ENCODE results near the gene VANGL1.

VANGL1 gene

DNA sequence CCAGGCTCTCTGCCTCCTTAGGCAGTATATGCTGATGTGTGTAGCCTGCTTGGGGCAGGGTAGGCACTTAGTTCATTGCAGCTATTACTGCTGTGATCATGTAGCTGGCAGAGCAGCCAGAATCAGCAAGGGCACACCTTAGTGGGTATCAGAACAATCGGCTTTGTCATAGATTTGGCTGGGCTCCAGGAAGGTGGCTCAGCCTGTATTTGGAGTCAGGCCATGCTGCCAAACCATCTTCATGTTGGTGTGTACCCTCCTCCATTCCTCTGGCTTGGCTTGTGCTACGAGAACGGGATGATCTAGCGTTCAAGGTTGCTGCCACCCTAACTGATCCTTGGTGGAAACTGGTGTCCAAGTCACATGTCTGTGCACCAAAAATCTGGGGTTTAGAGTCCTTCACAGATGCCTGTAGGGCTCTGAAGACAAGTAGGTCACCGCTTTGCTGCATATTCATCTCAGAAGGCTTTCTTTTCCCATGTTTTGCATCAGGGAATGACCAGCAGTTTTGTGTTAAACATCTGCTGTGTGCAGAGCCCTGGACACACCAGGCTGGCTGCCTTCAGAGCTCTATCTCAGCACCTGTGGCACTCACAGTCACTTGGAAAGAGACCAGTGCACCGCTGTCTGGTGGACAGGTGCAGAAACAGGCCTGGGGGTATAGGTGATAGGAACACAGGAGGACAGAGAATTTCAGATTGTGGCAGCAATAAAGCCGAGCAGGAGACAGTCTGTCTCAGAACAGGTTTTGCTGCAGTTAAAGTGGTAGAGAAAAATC is 23.7 kb downstream of the VANGL1 start:
- TF ChIP-seq, protein P1, sequence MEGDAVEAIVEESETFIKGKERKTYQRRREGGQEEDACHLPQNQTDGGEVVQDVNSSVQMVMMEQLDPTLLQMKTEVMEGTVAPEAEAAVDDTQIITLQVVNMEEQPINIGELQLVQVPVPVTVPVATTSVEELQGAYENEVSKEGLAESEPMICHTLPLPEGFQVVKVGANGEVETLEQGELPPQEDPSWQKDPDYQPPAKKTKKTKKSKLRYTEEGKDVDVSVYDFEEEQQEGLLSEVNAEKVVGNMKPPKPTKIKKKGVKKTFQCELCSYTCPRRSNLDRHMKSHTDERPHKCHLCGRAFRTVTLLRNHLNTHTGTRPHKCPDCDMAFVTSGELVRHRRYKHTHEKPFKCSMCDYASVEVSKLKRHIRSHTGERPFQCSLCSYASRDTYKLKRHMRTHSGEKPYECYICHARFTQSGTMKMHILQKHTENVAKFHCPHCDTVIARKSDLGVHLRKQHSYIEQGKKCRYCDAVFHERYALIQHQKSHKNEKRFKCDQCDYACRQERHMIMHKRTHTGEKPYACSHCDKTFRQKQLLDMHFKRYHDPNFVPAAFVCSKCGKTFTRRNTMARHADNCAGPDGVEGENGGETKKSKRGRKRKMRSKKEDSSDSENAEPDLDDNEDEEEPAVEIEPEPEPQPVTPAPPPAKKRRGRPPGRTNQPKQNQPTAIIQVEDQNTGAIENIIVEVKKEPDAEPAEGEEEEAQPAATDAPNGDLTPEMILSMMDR (IDR thresholded peaks at IDR 0.05), result no peak

DNA sequence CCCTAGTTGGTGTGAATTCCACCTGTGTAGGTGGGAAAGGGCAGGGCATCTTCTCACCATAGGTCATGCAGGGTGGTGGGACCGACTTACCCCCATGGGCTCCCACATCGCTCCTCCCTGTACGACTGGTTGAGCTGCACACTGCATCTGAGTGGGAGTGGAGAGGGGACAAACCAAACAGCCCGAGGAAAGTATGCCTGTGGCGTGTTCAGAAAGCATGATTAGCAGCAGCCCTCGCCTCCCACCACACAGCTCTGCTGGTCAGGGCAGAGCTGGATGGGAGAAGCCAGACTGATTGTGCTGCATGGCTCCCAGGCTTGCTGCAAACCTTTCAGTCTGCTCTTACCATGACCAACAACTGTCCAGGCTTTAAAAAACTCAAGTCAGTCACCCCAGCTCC is 24.4 kb downstream of the VANGL1 start:
- TF ChIP-seq, protein P1 (IDR thresholded peaks at IDR 0.05), result no peak

DNA sequence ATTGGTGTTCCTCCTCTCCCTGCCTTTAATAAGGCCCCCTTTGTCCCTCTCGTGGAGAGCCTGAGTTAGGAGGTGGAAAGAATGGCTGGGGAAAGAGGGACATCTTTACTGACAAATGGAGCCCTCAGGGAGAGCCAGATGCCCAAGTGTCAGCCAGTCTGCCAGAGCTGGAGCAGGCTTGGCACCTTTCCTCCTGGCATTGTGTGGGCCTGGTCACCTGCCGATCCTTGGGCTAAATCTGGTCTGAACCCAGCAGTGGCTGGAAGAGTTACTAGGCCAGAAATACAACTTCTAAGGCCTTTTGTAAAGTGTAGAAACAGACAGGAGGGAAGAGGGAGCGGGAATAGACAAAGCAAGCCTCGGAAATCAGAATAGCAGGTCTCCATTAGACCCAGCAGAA is 24.9 kb downstream of the VANGL1 start:
- TF ChIP-seq, protein P1 (IDR thresholded peaks at IDR 0.05), result no peak

DNA sequence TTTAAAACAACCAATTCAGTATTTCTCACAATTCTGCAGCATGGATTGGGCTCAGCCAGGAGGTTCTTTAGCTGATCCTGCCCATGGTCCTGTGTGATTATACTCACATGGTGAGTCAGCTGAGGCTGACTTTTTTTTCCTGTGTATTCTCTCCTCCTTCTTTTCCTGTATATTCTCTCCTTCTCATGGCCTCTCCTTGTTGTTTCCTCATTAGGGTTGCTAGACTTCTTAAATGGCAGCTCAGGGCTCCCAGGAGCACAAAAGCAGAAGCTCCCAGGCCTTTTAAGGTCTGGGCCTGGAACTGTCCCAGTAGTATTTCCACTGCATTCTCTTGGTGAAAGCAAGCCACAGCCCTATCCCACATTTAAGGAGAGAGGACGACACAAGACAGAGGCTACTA is 26.8 kb downstream of the VANGL1 start:
- TF ChIP-seq, protein P1 (IDR thresholded peaks at IDR 0.05), result no peak

DNA sequence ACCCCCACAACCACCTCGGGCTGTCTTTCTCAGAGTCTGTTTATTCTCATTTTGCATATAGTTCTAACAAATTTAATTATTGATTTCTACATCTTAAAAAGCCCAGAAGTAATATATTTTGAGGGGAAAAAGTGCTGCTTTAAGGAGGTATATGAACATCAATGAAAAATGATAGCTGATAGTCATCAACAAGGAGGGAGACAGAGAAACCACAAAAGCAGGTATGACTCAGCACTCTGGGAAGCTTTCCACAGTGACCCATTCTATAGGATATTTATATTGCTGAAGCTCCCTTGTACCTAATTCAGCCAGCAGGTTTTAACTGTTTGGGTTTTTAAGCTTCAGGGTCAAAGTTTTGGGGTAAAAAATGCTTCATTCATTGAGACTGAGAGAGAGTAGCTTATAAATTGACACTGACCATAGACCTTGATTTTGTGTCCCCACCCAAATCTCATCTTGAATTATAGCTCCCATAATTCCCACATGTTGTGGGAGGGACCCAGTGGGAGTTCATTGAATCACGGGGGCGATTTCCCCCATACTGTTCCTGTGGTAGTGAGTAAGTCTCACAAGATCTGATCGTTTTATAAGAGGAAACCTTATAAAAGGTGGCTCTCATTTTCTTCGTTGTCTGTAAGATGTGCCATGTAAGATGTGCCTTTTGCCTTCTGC is 27.4 kb downstream of the VANGL1 start:
- TF ChIP-seq, protein P1 (IDR thresholded peaks at IDR 0.05), result no peak

DNA sequence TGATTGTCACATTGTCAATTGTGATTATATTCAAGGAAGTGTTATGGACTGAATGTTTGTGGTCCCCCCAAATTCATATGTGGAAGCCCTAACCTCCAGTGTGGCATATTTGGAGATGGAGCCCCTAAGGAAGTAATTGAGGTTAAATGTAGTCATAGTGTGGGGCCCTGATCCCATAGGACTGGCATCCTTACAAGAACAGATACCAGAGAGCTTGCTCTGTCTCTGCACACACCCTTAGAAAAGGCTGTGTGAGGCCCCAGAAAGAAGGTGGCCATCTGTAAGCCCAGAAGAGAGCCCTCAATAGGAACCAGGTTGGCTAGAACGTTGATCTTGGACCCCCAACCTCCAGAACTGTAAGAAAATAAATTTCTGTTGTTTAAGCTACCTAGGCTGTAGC is 28.1 kb downstream of the VANGL1 start:
- TF ChIP-seq, protein P1 (IDR thresholded peaks at IDR 0.05), result no peak

DNA sequence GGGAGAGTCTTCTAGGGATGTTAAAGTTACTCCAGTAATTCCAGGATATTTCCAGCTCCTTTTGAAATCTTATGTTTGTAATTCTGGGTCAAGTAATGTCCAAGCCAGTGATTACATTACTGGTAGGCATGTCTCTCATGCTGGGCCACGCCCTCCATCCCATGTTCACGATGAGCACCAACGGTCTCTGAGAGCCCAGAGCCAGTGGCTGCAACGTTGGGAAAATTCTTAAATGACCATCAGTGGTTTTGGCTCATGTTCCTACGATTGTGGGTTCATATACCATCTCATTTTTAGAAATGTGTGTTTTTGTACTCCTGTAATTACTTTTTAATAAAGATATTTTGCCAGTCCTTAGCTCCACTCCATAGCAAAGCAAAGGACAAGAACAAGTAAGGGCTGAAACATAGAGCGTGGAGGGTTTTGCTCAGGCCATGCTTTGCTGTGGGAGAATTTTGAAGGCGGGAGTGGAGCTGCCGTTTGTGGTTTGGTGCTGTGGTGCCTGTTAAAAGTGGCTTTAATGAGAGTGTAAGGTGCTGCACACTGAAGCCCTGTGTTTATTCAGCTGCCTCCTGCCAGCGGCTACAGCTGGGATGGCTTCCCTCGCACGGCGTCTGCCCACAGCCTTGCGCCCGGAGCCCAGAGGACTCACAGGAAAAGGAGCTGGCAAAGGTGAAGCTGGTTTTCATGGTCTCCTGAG is 28.9 kb downstream of the VANGL1 start:
- TF ChIP-seq, protein P1 (IDR thresholded peaks at IDR 0.05), result no peak

Data from LNCAP (cell line).